Activated T-helper 2 cell treated with anti-CD3 and anti-CD28 coated beads, Interferon-gamma antibody, Interleukin-2, Interleukin-4, amounts not matched to agents 10 μg/mL and 5 μg/mL and 100 μg/mL, durations not matched to agents 14 hours and 24 hours and 36 hours (primary cell): Measurements from ENCODE around the gene NKIRAS2. TPM values are rescaled to one million over a fixed set of nuclear protein-coding genes. Genes with fewer than 3 reads are reported as not detected.

Experiments
- DNase-seq: peaks from one replicate; pipeline ENCODE4 v3.0.0; 2021; ENCODE audit warnings: low spot score
- H3K27ac Mint-ChIP-seq: one replicate; pipeline ENCODE4 v1.8.0; 2021; ENCODE audit warnings: mixed read lengths
- H3K27me3 Mint-ChIP-seq: one replicate; pipeline ENCODE4 v1.8.0; 2021; ENCODE audit warnings: low read depth, mixed read lengths
- H3K36me3 Mint-ChIP-seq: one replicate; pipeline ENCODE4 v1.8.0; 2021; ENCODE audit warnings: low read depth, mixed read lengths
- H3K4me1 Mint-ChIP-seq: one replicate; pipeline ENCODE4 v1.8.0; 2021; ENCODE audit warnings: low read depth, mixed read lengths
- H3K4me3 Mint-ChIP-seq: one replicate; pipeline ENCODE4 v1.8.0; 2021; ENCODE audit warnings: low read depth, mild to moderate bottlenecking, moderate library complexity, mixed read lengths
- H3K9me3 Mint-ChIP-seq: one replicate; pipeline ENCODE4 v1.8.0; 2021; ENCODE audit warnings: mixed read lengths
- intact Hi-C: fragments of 100-400 bp; cut with micrococcal nuclease; formaldehyde crosslinking; loops from one replicate; pipeline ENCODE4 v1.15.1; 2023
- total RNA-seq: library from RNA; stranded (reverse); gene quantifications from 2 replicates; pipeline ENCODE4 v1.2.3, GENCODE V29; 2022

Gene NKIRAS2
- total RNA-seq, 1 donor from 2014 or later = 25.8 TPM

DNA sequence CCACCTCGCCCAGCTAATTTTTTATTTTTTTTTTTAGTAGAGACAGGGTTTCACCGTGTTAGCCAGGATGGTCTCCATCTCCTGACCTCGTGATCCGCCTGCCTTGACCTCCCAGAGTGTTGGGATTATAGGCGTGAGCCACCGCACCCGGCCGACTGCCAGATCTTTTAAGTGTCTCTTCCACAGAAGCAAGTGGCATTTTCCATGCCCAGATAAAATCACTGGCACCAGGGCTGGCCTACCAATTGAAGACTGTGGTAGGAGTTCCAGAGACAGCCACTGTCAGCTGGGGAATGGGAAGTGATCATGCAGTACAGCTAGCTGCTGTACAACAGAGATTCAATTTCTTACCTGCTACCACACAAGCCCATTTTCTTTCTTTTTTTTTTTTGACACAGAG lies 35.4 kb upstream of the NKIRAS2 start:
- Mint-ChIP-seq H3K27me3 (no peaks in the 10 kb centered on the region), H3K9me3 (no peaks in the 10 kb centered on the region), H3K4me1 (no peaks in the 10 kb centered on the region), H3K27ac (no peak overlapping the region), H3K4me3 (no peak overlapping the region), H3K36me3 (peaks cover 77% of the 10 kb centered on the region)
- DNase-seq = no peak
- intact Hi-C loops = no loop called here

DNA sequence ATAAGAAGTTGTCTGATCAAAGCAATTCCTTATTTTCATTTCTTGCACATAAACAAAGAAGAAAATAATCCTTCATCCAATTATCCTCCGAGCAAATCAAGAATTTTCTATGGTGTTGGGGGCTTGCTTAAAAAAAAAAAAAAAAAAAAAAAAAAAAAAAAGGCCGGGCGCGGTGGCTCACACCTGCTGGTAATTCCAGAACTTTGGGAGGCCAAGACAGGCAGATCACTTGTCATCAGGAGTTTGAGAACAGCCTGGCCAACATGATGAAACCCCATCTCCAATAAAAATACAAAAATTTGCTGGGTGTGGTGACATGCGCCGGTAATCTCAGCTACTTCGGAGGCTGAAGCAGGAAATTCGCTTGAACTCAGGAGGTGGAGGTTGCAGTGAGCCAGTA lies 34.0 kb upstream of the NKIRAS2 start:
- H3K4me3 Mint-ChIP-seq = no peak overlapping the region
- no peak for DNase-seq
- H3K27ac Mint-ChIP-seq = no peak overlapping the region
- H3K4me1 Mint-ChIP-seq = no peaks in the 10 kb centered on the region
- H3K27me3 Mint-ChIP-seq = no peaks in the 10 kb centered on the region
- peaks cover 74% of the 10 kb centered on the region for H3K36me3 Mint-ChIP-seq
- H3K9me3 Mint-ChIP-seq = no peaks in the 10 kb centered on the region
- intact Hi-C loops = no loop called here

GRCh38 chr17:41986634-41987033 lies 33.3 kb upstream of the NKIRAS2 start:
- intact Hi-C loops = no loop called here
- no peaks in the 10 kb centered on the region for H3K4me1 Mint-ChIP-seq
- no peak overlapping the region for H3K4me3 Mint-ChIP-seq
- H3K36me3 Mint-ChIP-seq = peaks cover 74% of the 10 kb centered on the region
- no peak for DNase-seq
- no peaks in the 10 kb centered on the region for H3K27me3 Mint-ChIP-seq
- no peaks in the 10 kb centered on the region for H3K9me3 Mint-ChIP-seq
- H3K27ac Mint-ChIP-seq = no peak overlapping the region

DNA sequence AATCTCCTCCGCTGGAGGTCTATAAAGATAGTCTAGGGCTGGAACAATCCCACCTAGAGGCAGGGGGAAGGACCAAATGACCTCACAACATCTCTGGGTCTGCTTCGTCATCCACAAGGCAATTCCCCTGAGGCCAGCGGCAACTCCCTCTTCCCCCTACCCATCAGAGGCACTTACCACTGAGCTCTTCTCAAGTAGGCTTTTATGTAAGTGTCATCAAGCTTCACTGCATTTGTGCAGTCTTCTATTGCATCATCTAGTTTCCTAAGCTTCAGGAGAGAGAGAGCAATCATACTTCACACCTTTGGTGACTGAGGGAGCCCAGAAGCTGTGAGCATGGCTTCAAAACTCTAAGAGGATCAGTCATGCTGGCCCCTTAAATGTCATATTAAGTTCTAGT lies 32.2 kb upstream of the NKIRAS2 start:
- H3K4me3 Mint-ChIP-seq = no peak overlapping the region

DNA sequence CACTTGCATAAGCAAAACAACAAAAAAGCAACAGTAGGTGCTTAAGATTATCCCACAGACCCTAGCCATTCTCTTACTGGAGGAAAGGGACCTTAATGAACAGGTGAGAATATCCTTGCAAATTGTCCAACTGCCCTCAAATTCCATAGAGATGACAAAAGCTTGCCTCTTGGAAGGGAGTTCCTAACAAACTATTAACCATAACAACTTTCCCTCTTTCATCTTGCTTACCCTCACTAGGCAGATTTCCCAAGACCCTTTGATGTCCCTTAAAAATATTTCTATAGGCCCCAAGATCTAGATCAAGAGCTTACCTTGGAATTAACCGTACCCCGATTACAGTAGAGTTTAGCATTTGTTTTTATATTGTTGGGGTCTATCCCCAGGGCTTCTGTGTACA lies 31.5 kb upstream of the NKIRAS2 start:
- no peaks in the 10 kb centered on the region for H3K27me3 Mint-ChIP-seq
- H3K9me3 Mint-ChIP-seq = no peaks in the 10 kb centered on the region
- intact Hi-C loops = no loop called here
- no peak overlapping the region for H3K27ac Mint-ChIP-seq
- DNase-seq = no peak
- no peak overlapping the region for H3K4me3 Mint-ChIP-seq
- H3K4me1 Mint-ChIP-seq = no peaks in the 10 kb centered on the region
- peaks cover 76% of the 10 kb centered on the region for H3K36me3 Mint-ChIP-seq

More for the DNA sequence above, 32.2 kb upstream of the NKIRAS2 start:
- Mint-ChIP-seq H3K9me3 (no peaks in the 10 kb centered on the region), H3K36me3 (peaks cover 75% of the 10 kb centered on the region), H3K4me1 (no peaks in the 10 kb centered on the region), H3K27ac (no peak overlapping the region), H3K27me3 (no peaks in the 10 kb centered on the region)
- intact Hi-C loops = no loop called here
- DNase-seq = no peak

DNA sequence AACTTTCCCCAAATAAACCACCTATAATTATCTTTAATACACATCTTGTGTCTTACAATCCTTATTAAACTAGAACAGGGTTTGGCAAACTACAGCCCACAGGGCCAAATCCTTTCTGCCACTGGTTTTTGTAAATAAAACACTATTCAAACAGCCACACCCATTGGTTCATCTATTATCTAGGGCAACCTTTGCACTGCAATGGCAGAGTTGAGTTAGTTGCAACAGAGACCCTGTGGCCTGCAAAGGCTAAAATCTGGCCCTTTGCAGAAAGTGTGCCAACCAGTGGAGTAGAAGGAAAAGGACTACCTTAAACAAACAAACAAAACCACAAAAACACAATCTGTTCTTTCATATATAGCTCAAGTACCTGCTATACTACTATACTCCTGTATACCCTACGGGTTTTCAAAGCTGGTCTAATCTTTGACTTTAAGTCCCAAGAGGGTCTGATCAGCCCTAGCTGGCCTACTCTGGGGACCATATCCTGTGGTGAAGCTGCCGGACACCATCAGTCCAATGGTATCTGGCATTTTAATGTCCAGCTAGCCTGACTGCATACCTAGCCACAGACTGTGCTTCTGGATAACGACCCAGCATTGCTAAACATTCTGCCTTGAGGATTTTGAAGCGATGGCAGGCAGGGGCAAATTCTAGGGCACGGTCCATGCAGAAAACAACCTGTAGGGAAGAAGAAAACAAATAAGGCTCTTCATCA lies 30.0 kb upstream of the NKIRAS2 start:
- H3K36me3 Mint-ChIP-seq = peaks cover 80% of the 10 kb centered on the region
- H3K4me3 Mint-ChIP-seq = no peak overlapping the region
- H3K27me3 Mint-ChIP-seq = no peaks in the 10 kb centered on the region
- intact Hi-C loops = no loop called here
- no peak for DNase-seq
- H3K27ac Mint-ChIP-seq = no peak overlapping the region
- H3K9me3 Mint-ChIP-seq = no peaks in the 10 kb centered on the region
- H3K4me1 Mint-ChIP-seq = no peaks in the 10 kb centered on the region

- no peaks in the 10 kb centered on the region for H3K9me3 Mint-ChIP-seq
- H3K27ac Mint-ChIP-seq = no peak overlapping the region
- peaks cover 4% of the 10 kb centered on the region for H3K4me1 Mint-ChIP-seq
- intact Hi-C loops = no loop called here
- peaks cover 80% of the 10 kb centered on the region for H3K36me3 Mint-ChIP-seq
- H3K27me3 Mint-ChIP-seq = no peaks in the 10 kb centered on the region
- H3K4me3 Mint-ChIP-seq = no peak overlapping the region
- no peak for DNase-seq
These were observed 27.3 kb upstream of the NKIRAS2 start for GRCh38 chr17:41992576-41992975.

GRCh38 chr17:41996855-41997164 lies 23.1 kb upstream of the NKIRAS2 start:
- H3K27ac Mint-ChIP-seq = no peak overlapping the region
- no peak for DNase-seq
- peaks cover 4% of the 10 kb centered on the region for H3K4me1 Mint-ChIP-seq
- H3K9me3 Mint-ChIP-seq = no peaks in the 10 kb centered on the region
- no peaks in the 10 kb centered on the region for H3K27me3 Mint-ChIP-seq
- no peak overlapping the region for H3K4me3 Mint-ChIP-seq
- H3K36me3 Mint-ChIP-seq = peaks cover 75% of the 10 kb centered on the region
- intact Hi-C loops = no loop called here

GRCh38 chr17:41998497-41998896 lies 21.4 kb upstream of the NKIRAS2 start:
- peaks cover 71% of the 10 kb centered on the region for H3K36me3 Mint-ChIP-seq
- H3K27ac Mint-ChIP-seq = no peak overlapping the region
- H3K4me1 Mint-ChIP-seq = peaks cover 11% of the 10 kb centered on the region
- H3K9me3 Mint-ChIP-seq = no peaks in the 10 kb centered on the region
- DNase-seq = no peak
- intact Hi-C loops = no loop called here
- no peak overlapping the region for H3K4me3 Mint-ChIP-seq
- H3K27me3 Mint-ChIP-seq = no peaks in the 10 kb centered on the region

DNA sequence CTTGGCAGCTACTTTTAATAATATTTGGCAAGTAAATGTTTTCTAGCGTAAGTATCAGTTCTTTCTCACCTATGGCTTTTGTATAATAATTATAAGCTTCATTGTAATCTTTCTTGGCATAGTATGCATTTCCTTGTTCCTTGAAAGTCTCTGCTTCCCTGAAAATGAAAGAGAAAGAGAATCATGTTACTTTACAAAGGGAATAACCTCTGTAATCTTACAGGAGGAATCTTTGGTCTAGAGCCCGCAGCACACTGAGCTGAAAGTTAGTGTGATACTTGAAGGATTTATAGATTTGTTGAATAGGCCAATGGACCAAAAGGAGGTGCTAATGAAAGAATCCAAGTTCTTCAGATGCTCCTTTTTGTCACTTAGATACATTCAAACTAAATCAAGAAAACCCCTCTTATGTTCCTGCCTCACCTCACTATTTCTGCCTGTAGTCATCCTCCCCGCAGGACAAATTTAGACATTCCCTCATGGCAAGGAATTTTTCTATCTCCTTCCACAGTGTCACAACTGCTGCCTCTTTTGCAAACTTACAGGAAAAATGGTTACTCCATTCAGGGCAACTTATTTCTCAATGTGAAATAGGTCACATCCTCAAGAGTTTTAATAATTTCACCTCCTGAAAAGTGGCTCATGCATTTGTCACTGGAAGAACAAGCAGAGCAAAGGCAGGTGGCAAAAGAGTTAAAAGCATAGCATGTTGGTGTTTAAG lies 19.3 kb upstream of the NKIRAS2 start:
- Mint-ChIP-seq H3K27ac (no peak overlapping the region), H3K4me3 (no peak overlapping the region), H3K27me3 (no peaks in the 10 kb centered on the region), H3K9me3 (no peaks in the 10 kb centered on the region), H3K36me3 (peaks cover 60% of the 10 kb centered on the region), H3K4me1 (peaks cover 13% of the 10 kb centered on the region)
- intact Hi-C loops = no loop called here
- no peak for DNase-seq

DNA sequence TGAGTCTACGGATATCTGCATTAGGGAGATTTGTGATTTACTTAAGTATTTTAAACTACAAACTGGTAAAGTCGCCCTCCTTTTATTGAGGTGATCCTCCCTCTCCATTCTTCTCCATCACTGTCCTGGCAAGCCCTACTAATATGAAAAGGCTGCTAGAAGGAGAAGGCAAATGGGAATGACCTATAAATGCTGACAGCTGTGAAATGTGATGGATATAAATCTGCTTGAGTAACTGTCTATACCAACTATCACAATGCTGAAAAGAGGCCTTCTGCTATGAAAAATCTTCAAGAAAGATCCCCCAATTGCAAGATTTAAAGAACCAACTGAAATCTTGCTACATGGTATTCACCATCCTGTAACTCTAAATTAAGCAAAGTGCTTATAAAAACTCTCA lies 18.2 kb upstream of the NKIRAS2 start:
- Mint-ChIP-seq H3K36me3 (peaks cover 49% of the 10 kb centered on the region), H3K27ac (no peak overlapping the region), H3K9me3 (no peaks in the 10 kb centered on the region), H3K4me3 (no peak overlapping the region), H3K4me1 (peaks cover 9% of the 10 kb centered on the region), H3K27me3 (no peaks in the 10 kb centered on the region)
- intact Hi-C loops = no loop called here
- DNase-seq = no peak

DNA sequence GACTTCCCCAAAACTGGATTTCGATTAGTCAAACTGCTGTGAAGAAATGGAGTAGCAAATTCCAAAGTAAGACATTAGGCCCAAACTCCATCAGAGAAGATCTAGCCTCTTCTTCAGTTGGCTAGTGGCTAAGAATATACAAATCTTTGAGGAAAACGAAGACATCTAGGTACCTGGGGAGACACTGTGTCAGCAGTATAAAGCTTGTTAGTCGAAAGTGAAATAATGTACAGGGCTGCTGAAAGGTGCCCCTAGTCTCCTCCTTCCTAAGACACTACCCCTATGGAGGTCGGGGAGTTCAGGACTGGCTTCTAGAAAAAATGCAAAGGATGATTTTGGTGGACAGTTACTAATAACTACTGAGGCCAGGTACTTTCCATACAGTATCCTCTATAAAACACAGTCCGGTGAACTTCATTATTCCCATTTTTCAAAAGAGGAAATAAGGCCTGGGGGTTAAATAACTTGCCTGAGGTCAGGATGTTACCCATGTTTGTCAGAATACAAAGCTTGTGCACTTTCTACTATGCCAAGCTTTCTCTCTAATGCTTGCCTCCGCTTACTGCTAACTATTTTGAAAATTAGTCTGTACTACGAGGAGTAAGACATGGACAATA lies 17.6 kb upstream of the NKIRAS2 start:
- H3K27ac Mint-ChIP-seq = no peak overlapping the region
- no peak for DNase-seq

DNA sequence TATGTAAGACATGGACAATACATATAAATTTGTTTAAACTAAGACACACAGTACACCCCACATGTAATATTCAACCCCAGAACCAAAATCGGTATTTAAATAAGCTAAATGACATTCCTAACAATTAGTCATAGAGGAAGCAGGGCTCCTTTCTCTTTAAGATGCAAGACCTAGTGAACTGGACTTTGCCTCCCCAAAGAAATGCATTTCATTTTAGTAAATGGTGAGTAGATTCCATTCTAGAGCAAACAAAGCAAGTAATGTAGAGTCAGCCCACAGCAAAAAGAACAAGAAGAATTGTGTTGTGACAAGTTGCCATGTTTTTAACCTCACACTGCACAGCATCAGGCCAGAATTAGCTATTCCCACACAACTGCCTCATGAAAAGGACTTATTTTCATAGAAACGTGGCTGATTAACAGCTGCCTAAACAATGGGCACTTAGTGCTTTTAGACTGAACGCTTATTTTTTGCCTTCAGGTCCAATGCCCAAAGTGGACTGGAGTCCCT lies 17.0 kb upstream of the NKIRAS2 start:
- peaks cover 42% of the 10 kb centered on the region for H3K36me3 Mint-ChIP-seq
- H3K4me1 Mint-ChIP-seq = peaks cover 12% of the 10 kb centered on the region
- H3K4me3 Mint-ChIP-seq = no peak overlapping the region
- H3K27ac Mint-ChIP-seq = no peak overlapping the region
- H3K9me3 Mint-ChIP-seq = no peaks in the 10 kb centered on the region
- DNase-seq = no peak
- intact Hi-C loops = no loop called here
- no peaks in the 10 kb centered on the region for H3K27me3 Mint-ChIP-seq

More for the DNA sequence above, 17.6 kb upstream of the NKIRAS2 start:
- H3K27me3 Mint-ChIP-seq = no peaks in the 10 kb centered on the region
- H3K36me3 Mint-ChIP-seq = peaks cover 45% of the 10 kb centered on the region
- H3K4me3 Mint-ChIP-seq = no peak overlapping the region
- H3K4me1 Mint-ChIP-seq = peaks cover 12% of the 10 kb centered on the region
- intact Hi-C loops = no loop called here
- H3K9me3 Mint-ChIP-seq = no peaks in the 10 kb centered on the region
